ENCODE measurements around the gene LRP1B. TPM values are rescaled to one million over a fixed set of nuclear protein-coding genes. Genes with fewer than 3 reads are reported as not detected.

LRP1B gene
- total and polyA plus RNA-seq, 8 donors = 0.03 to 1.6 (median 0.84) TPM

DNA sequence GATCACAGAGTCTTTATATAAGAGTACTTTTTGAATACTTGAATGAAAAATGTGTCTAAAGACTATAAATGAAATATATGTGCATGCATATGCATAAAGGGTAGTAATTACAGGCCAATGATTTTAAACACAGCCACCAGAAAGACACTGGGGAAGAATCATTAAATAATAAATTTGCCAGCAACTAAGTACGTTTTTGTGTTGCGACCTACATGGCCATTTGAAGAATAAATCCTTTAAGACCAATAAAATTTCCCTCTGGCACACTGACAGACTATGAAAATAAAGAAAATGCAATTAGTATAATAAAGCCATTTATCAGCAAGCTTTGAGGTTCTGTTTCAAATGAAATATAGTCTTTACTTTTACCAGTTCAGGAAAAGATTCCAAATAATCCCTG, 1413.3 kb downstream of the LRP1B start:
- Histone ChIP-seq H3K9me3 (no peaks in the 10 kb centered on the region), H3K36me3 (no peaks in the 10 kb centered on the region), H3K27ac (no peak overlapping the region), H3K4me1 (no peaks in the 10 kb centered on the region), H3K27me3 (no peaks in the 10 kb centered on the region), H3K4me3 (no peak overlapping the region)
- DNase-seq = no peak
- TF ChIP-seq, protein P1, sequence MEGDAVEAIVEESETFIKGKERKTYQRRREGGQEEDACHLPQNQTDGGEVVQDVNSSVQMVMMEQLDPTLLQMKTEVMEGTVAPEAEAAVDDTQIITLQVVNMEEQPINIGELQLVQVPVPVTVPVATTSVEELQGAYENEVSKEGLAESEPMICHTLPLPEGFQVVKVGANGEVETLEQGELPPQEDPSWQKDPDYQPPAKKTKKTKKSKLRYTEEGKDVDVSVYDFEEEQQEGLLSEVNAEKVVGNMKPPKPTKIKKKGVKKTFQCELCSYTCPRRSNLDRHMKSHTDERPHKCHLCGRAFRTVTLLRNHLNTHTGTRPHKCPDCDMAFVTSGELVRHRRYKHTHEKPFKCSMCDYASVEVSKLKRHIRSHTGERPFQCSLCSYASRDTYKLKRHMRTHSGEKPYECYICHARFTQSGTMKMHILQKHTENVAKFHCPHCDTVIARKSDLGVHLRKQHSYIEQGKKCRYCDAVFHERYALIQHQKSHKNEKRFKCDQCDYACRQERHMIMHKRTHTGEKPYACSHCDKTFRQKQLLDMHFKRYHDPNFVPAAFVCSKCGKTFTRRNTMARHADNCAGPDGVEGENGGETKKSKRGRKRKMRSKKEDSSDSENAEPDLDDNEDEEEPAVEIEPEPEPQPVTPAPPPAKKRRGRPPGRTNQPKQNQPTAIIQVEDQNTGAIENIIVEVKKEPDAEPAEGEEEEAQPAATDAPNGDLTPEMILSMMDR (IDR thresholded peaks at IDR 0.05) = no peak
- intact Hi-C loops (cut with DNase I) = no loop called here
- no peak for ATAC-seq

- no peaks in the 10 kb centered on the region for H3K27me3 ChIP-seq
- H3K9me3 ChIP-seq = no peaks in the 10 kb centered on the region
- DNase-seq (no peak), ATAC-seq (no peak)
- H3K4me1 ChIP-seq = no peaks in the 10 kb centered on the region
- no peaks in the 10 kb centered on the region for H3K36me3 ChIP-seq
- no peak overlapping the region for H3K4me3 ChIP-seq
- TF ChIP-seq, protein P1 (IDR thresholded peaks at IDR 0.05) = no peak
- no peak overlapping the region for H3K27ac ChIP-seq
- intact Hi-C loops (cut with DNase I) = no loop called here
Observed at GRCh38 chr2:140714586-140714985, 1416.2 kb downstream of the LRP1B start.

DNA sequence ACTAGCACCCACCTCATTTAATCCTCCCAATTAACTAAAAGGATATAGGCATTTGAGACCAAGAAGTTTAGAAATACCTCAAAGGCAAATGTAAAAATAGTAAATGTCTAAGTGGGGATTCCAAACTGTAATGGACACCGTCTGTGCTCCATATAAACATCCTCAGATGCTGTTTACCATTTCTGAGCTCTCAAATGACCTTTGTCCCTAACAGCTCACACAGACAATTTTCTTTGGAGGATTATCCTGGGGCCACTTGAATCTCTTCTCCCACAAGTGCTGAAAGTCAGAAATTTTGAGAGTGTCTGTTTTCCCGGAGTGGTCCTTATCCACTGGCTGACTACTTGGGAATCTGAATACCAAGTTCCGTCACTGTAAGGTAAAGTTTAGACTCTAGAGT, 1418.9 kb downstream of the LRP1B start:
- intact Hi-C loops (cut with DNase I) = no loop called here
- Histone ChIP-seq H3K27me3 (no peaks in the 10 kb centered on the region), H3K4me1 (no peaks in the 10 kb centered on the region), H3K4me3 (no peak overlapping the region), H3K27ac (no peak overlapping the region), H3K36me3 (no peaks in the 10 kb centered on the region), H3K9me3 (no peaks in the 10 kb centered on the region)
- DNase-seq (no peak), ATAC-seq (no peak)
- TF ChIP-seq, protein P1 (IDR thresholded peaks at IDR 0.05) = no peak

DNA sequence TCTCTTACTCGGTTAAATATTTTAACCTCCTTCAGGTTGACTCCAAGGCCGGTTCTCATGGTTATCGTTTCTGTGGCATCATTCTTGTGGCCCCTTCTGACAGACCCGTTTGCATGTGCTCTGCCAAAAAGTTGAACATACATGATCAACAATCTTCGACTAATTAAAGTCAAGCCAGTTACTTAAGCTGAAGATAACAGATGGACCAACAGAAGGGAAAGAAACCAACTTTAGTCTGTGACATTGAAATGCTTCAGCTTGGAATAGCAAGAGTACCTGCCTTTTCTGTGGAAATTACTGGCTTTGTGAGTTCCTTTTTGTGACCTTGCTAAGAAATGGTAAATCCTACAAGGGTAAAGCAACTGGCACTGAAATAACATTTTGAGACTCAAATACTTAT, 1429.1 kb downstream of the LRP1B start:
- intact Hi-C loops (cut with DNase I) = no loop called here
- TF ChIP-seq, protein P1 (IDR thresholded peaks at IDR 0.05) = no peak
- Histone ChIP-seq H3K9me3 (no peaks in the 10 kb centered on the region), H3K4me3 (no peak overlapping the region), H3K36me3 (no peaks in the 10 kb centered on the region), H3K4me1 (no peaks in the 10 kb centered on the region), H3K27me3 (no peaks in the 10 kb centered on the region), H3K27ac (no peak overlapping the region)
- no peak for ATAC-seq
- no peak for DNase-seq

- TF ChIP-seq, protein P1 (IDR thresholded peaks at IDR 0.05) = no peak
- intact Hi-C loops (cut with DNase I) = no loop called here
- DNase-seq (no peak), ATAC-seq (no peak)
- Histone ChIP-seq H3K4me3 (no peak overlapping the region), H3K27me3 (no peaks in the 10 kb centered on the region), H3K36me3 (no peaks in the 10 kb centered on the region), H3K27ac (no peak overlapping the region), H3K4me1 (no peaks in the 10 kb centered on the region), H3K9me3 (no peaks in the 10 kb centered on the region)
Observed at GRCh38 chr2:140698636-140699035, 1432.2 kb downstream of the LRP1B start.

Measured in left lung (tissue), 10 donors.